ENCODE data around the gene SERPIND1. TPM values are rescaled to one million over a fixed set of nuclear protein-coding genes. Genes with fewer than 3 reads are reported as not detected.
"Not testable (repeated sequence)": the region's sequence is repeated elsewhere in the genome, so short reads cannot be mapped to it uniquely, and the experiment has no call there.

Gene SERPIND1
- total and polyA plus RNA-seq, 7 donors: 0.03 to 0.12 (median 0.07) TPM; not detected in 4

DNA sequence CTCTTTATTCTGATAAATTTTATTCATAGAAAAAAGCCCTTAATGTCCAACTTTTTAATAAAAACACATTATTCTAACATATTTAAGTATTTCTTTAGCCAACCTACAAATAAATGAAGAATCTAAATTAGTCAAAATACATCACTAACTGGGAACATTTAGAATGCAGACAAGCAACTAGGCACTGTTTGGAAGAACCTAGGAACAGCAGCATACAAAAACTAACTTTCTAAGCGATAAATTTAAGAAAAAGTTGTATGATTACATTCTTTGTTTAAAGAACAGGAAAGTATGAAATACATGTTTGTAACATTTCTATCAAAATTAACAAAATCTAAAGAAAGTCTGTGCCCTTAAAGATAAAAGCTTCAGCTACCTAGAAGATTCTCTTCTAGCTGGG is 49.4 kb downstream of the SERPIND1 start:
- Histone ChIP-seq H3K27ac (no peak overlapping the region), H3K9me3 (no peaks in the 10 kb centered on the region), H3K27me3 (ENCODE audit: insufficient read depth in 3 of 3, low read length in 2 of 3) (no peaks in the 10 kb centered on the region), H3K4me3 (no peak overlapping the region), H3K4me1 (no peaks in the 10 kb centered on the region), H3K36me3 (ENCODE audit: insufficient read depth in 1 of 2, low read depth in 1 of 2) (peaks cover 0 to 77% of the 10 kb centered on the region in 2 donors)
- intact Hi-C loops (cut with DNase I): no loop called here
- no peak for ATAC-seq
- WGBS, 3 donors: 95 to 100% (median 100%) methylated on average over 1 of the region's 1 CpG
- TF ChIP-seq, protein P1, sequence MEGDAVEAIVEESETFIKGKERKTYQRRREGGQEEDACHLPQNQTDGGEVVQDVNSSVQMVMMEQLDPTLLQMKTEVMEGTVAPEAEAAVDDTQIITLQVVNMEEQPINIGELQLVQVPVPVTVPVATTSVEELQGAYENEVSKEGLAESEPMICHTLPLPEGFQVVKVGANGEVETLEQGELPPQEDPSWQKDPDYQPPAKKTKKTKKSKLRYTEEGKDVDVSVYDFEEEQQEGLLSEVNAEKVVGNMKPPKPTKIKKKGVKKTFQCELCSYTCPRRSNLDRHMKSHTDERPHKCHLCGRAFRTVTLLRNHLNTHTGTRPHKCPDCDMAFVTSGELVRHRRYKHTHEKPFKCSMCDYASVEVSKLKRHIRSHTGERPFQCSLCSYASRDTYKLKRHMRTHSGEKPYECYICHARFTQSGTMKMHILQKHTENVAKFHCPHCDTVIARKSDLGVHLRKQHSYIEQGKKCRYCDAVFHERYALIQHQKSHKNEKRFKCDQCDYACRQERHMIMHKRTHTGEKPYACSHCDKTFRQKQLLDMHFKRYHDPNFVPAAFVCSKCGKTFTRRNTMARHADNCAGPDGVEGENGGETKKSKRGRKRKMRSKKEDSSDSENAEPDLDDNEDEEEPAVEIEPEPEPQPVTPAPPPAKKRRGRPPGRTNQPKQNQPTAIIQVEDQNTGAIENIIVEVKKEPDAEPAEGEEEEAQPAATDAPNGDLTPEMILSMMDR (IDR thresholded peaks at IDR 0.05): no peak
- DNase-seq: no peak

DNA sequence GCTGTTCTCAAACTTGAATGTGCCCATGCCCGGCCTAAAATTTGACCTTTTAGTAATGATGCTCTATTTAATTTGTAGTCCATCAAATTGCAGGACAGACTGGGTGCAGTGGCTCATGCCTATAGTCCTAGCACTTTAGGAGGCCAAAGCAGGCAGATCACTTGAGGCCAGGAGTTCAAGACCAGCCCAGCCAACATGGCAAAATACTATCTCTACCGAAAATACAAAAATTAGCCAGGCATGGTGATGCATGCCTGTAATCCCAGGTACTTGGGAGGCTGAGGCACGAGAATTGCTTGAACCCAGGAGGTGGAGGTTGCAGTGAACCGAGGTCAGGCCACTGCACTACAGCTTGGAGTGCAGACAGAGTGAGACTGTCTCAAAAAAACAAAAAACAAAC is 51.3 kb downstream of the SERPIND1 start:
- intact Hi-C loops (cut with DNase I); H3K9me3 ChIP-seq; H3K27ac ChIP-seq; H3K27me3 ChIP-seq (ENCODE audit: insufficient read depth in 3 of 3, low read length in 2 of 3); H3K4me3 ChIP-seq; H3K4me1 ChIP-seq; ATAC-seq; DNase-seq: not testable (repeated sequence)
- H3K36me3 ChIP-seq (ENCODE audit: insufficient read depth in 1 of 2, low read depth in 1 of 2): peaks cover 0 to 77% of the 10 kb centered on the region in 2 donors
- WGBS, 3 donors: 95 to 97% (median 96%) methylated on average over 4 of the region's 4 CpGs

DNA sequence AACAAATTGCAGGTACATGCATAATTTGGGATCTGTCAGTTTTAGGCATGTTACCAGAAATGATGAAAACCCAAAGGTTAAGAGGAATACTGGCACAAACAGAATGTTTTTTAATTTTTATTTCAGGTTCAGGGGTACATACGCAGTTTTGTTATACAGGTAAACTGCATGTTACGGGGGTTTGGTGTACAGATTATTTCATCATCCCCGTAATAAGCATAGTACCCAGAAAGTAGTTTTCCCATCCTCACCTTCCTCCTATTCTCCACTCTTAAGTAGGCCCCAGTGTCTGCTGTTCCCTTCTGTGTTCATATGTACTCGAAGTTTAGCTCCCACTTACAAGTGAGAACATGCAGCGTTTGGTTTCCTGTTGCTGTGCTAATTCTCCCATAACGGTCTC is 51.7 kb downstream of the SERPIND1 start:
- intact Hi-C loops (cut with DNase I): no loop called here
- no peak for ATAC-seq
- no peak for DNase-seq
- no peaks in the 10 kb centered on the region for H3K4me1 ChIP-seq
- no peaks in the 10 kb centered on the region for H3K27me3 ChIP-seq (ENCODE audit: insufficient read depth in 3 of 3, low read length in 2 of 3)
- H3K36me3 ChIP-seq (ENCODE audit: insufficient read depth in 1 of 2, low read depth in 1 of 2): peaks cover 0 to 77% of the 10 kb centered on the region in 2 donors
- WGBS, 3 donors: 91 to 93% (median 93%) methylated on average over 6 of the region's 6 CpGs
- no peak overlapping the region for H3K4me3 ChIP-seq
- H3K27ac ChIP-seq: no peak overlapping the region
- no peaks in the 10 kb centered on the region for H3K9me3 ChIP-seq
- TF ChIP-seq, protein P1 (IDR thresholded peaks at IDR 0.05): no peak

GRCh38 chr22:20826373-20827152 is 52.6 kb downstream of the SERPIND1 start:
- ATAC-seq; H3K27ac ChIP-seq; DNase-seq; H3K9me3 ChIP-seq; H3K4me1 ChIP-seq; H3K4me3 ChIP-seq; H3K27me3 ChIP-seq (ENCODE audit: insufficient read depth in 3 of 3, low read length in 2 of 3); intact Hi-C loops (cut with DNase I): not testable (repeated sequence)
- 97 to 98% (median 97%) methylated on average over 5 of the region's 5 CpGs for WGBS, 3 donors
- peaks cover 0 to 82% of the 10 kb centered on the region in 2 donors for H3K36me3 ChIP-seq (ENCODE audit: insufficient read depth in 1 of 2, low read depth in 1 of 2)

- TF ChIP-seq, protein P1 (IDR thresholded peaks at IDR 0.05): no peak
Measured at GRCh38 chr22:20829491-20830134, 55.7 kb downstream of the SERPIND1 start.

More at GRCh38 chr22:20829491-20830134, 55.7 kb downstream of the SERPIND1 start:
- no peaks in the 10 kb centered on the region for H3K4me1 ChIP-seq
- ATAC-seq (no peak), DNase-seq (no peak)
- intact Hi-C loops (cut with DNase I): no loop called here
- peaks cover 3 to 89% of the 10 kb centered on the region in 2 donors for H3K36me3 ChIP-seq (ENCODE audit: insufficient read depth in 1 of 2, low read depth in 1 of 2)
- H3K4me3 ChIP-seq: no peak overlapping the region
- H3K27me3 ChIP-seq (ENCODE audit: insufficient read depth in 3 of 3, low read length in 2 of 3): no peaks in the 10 kb centered on the region
- no peak overlapping the region for H3K27ac ChIP-seq
- 95 to 98% (median 96%) methylated on average over 3 of the region's 3 CpGs for WGBS, 3 donors
- no peaks in the 10 kb centered on the region for H3K9me3 ChIP-seq
